Adrenal gland (tissue), 12 donors: ENCODE data around the gene TNS1. TPM values are rescaled to one million over a fixed set of nuclear protein-coding genes. Genes with fewer than 3 reads are reported as not detected.

Source experiments
- DNase-seq, 7 donors: peaks; one replicate each; pipeline ENCODE4 v3.0.0-alpha.2; 2019 to 2020
- H3K27ac ChIP-seq, 5 donors: fragments of 200-600 bp; sonication (generic) in 4 of 5; 1 replicate in 3 of 5; 2 replicates in 2 of 5; pipeline versions ENCODE4 v1.5.1 to v1.8.0; 2016 to 2020; ENCODE audit warnings: mild to moderate bottlenecking in 1 of 5
- H3K27me3 ChIP-seq: fragments of 200-600 bp; 2 replicates; pipeline ENCODE4 v1.8.0; 2021
- H3K36me3 ChIP-seq, 2 donors: fragments of 200-600 bp; replicated peaks in 1 of 2; 1 replicate in 1 of 2; 2 replicates in 1 of 2; pipeline versions ENCODE4 v1.5.1 to v1.8.0; 2018 to 2022
- H3K4me1 ChIP-seq, 2 donors: fragments of 200-600 bp; replicated peaks in 1 of 2; 1 replicate in 1 of 2; 2 replicates in 1 of 2; pipeline versions ENCODE4 v1.5.1 to v1.8.0; 2018 to 2021
- H3K4me3 ChIP-seq, 4 donors: fragments of 200-600 bp; sonication (generic) in 3 of 4; one replicate each; pipeline ENCODE4 v1.5.1; 2016 to 2018
- H3K9me3 ChIP-seq, 3 donors: fragments of 200-600 bp; sonication (generic) in 1 of 3; replicated peaks in 1 of 3; 1 replicate in 2 of 3; 2 replicates in 1 of 3; pipeline versions ENCODE4 v1.5.1 to v1.8.0; 2016 to 2021
- POLR2A ChIP-seq, 2 donors: fragments of 450-650 bp; IDR thresholded peaks; one replicate each; pipeline ENCODE4 v1.6.1; 2017; ENCODE audit warnings: antibody characterized with exemption in 2 of 2, mild to moderate bottlenecking in 2 of 2, moderate library complexity in 1 of 2
- WGBS, 4 donors: extraction: QIAGEN DNeasy Blood & Tissue Kit in 2 of 4; methylation state at CpG; one replicate each; pipeline versions ENCODE4 v1.1.5 to v1.1.7; 2013 to 2017; 5-methylcytosine and 5-hydroxymethylcytosine counted together
- intact Hi-C, 2 donors: fragments of 100-400 bp; cut with DNase I; formaldehyde crosslinking; loops; one replicate each; pipeline versions ENCODE4 v1.14.1 to v1.15.0; 2022 to 2023
- polyA plus RNA-seq, 3 donors: library from polyadenylated mRNA; stranded (reverse); fragments of 200-250 nt in 2 of 3; fragments of 350-450 nt in 1 of 3; fragmentation: Illumina TruSeq in 1 of 3; extraction: RNeasy Lipid Tissue Mini Kit (QIAGEN cat#74804) in 1 of 3; gene quantifications; one replicate each; pipeline ENCODE4 v1.2.3, GENCODE V29; 2013 to 2014
- total RNA-seq, 9 donors: library from RNA; depleted of rRNA in 4 of 9; stranded (reverse); fragments of >200 nt in 4 of 9; fragments of 120-200 nt in 1 of 9; fragmentation: NEBNext Ultra II Directional in 1 of 9; extraction: Animal tissue kit (Norgen Biotek cat#: 25700) in 1 of 9; gene quantifications; one replicate each; pipeline versions ENCODE4 v1.1.0 to v1.2.4, GENCODE V29; 2013 to 2023
- TF ChIP-seq, protein P1 (sequence below), 6 experiments: fragments of 450-650 bp in 4 of 6; fragments of 200-600 bp in 2 of 6; sonication (generic) in 1 of 6; IDR thresholded peaks; 1 replicate in 5 of 6; 2 replicates in 1 of 6; pipeline versions ENCODE4 v1.5.1 to v1.8.0; 2016 to 2021; ENCODE audit warnings: antibody characterized with exemption in 6 of 6, mild to moderate bottlenecking in 2 of 6, moderate library complexity in 1 of 6
- donor health status: healthy with polysubstance abuse.
- donor health status: Bipolar disorder and iron deficiency.
- donor health status: DM: yes; HTN: yes; CAD: no.
- donor health status: DM: no; HTN: no; CAD: no.
- donor health status: DM: no; HTN: no; CAD: no.
- donor health status: DM: yes; HTN: yes; CAD: no.

The TNS1 gene
- total and polyA plus RNA-seq, 12 donors, result 34.1 to 341 (median 252) TPM

DNA sequence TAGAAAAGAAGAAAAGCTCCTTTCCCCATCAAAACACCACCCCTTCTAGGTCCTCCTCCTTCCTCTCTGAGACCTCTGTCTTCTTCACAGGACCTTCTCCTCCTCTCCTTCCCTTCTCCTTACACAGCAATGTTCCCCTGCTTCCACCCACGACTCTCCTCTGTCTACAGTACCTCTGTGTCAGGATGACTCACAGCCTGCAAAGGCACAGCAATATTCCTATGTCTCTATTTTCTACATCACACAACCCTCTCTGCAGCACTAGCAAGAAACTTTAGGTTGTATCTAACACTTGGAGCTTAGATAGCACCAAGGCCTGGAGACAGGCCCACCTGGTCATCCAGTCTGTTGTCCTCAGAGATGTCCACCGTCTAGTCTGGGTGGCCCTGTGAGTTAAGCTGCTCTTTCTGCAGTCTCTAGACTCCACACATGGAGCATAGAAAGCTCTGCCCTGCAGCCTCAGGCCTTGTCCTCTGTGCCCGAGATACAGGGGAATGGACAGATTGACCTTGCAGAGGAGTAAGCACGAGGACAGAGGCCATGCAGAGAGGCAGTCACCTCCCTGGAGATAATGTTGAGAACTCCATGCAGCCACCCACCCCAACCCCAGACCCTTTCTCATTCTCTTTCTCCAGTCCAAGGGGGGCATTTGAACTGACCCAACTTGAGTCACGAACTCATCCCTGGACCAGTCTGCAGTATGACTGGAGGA lies 212.0 kb downstream of the TNS1 start:
- H3K9me3 ChIP-seq, result no peaks in the 10 kb centered on the region
- H3K27ac ChIP-seq, result peak overlapping the region in 4 of 5 donors; percentile 26 to 79 (median 61)
- WGBS, 4 donors, result 49 to 53% (median 51%) methylated on average over 4 to 5 of the region's 5 CpGs
- no peak overlapping the region for H3K4me3 ChIP-seq
- intact Hi-C loops, result loop anchor here (5.0 kb wide), 2 partner anchors 96 to 201 kb away; no protein-coding TSS in a partner anchor
- H3K4me1 ChIP-seq, result peaks cover 0 to 40% of the 10 kb centered on the region in 2 donors
- DNase-seq, result peak in 3 of 7 donors; percentile 54 to 61 (median 57)
- H3K27me3 ChIP-seq, result no peaks in the 10 kb centered on the region
- peaks cover 0 to 8% of the 10 kb centered on the region in 2 donors for H3K36me3 ChIP-seq
- TF ChIP-seq, protein P1, sequence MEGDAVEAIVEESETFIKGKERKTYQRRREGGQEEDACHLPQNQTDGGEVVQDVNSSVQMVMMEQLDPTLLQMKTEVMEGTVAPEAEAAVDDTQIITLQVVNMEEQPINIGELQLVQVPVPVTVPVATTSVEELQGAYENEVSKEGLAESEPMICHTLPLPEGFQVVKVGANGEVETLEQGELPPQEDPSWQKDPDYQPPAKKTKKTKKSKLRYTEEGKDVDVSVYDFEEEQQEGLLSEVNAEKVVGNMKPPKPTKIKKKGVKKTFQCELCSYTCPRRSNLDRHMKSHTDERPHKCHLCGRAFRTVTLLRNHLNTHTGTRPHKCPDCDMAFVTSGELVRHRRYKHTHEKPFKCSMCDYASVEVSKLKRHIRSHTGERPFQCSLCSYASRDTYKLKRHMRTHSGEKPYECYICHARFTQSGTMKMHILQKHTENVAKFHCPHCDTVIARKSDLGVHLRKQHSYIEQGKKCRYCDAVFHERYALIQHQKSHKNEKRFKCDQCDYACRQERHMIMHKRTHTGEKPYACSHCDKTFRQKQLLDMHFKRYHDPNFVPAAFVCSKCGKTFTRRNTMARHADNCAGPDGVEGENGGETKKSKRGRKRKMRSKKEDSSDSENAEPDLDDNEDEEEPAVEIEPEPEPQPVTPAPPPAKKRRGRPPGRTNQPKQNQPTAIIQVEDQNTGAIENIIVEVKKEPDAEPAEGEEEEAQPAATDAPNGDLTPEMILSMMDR (IDR thresholded peaks at IDR 0.05), result no peak

DNA sequence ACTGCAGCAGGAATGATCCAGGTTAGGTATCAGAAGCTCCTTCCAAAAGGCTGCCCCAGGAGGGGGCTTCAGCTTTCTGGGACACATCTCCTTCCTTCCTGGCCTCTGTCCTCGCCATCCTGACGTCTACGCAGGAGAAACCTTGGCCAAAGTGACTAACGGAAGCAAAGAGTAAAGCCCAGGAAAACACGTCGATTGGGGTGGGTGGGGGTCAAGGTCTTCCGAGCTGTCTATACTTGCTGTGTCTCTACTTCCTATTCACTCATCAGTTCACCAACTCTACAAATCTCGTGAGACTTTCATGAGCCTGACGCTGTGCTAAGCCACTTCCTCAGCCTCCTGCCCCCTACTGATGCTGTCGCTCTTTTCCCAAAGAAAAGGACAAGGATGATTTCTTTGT lies 212.6 kb downstream of the TNS1 start:
- TF ChIP-seq, protein P1 (IDR thresholded peaks at IDR 0.05), result no peak
- TF ChIP-seq POLR2A (IDR thresholded peaks at IDR 0.05), result no peak
- H3K36me3 ChIP-seq, result peaks cover 0 to 8% of the 10 kb centered on the region in 2 donors
- H3K27me3 ChIP-seq, result no peaks in the 10 kb centered on the region
- intact Hi-C loops, result loop anchor here (5.0 kb wide), 2 partner anchors 97 to 202 kb away; no protein-coding TSS in a partner anchor
- peak in 3 of 7 donors; percentile 54 to 67 (median 63) for DNase-seq
- 20 to 39% (median 28%) methylated on average over 10 of the region's 10 CpGs for WGBS, 4 donors
- peaks cover 0 to 46% of the 10 kb centered on the region in 2 donors for H3K4me1 ChIP-seq
- H3K4me3 ChIP-seq, result no peak overlapping the region
- peak overlapping the region; percentile 15 to 79 (median 44) for H3K27ac ChIP-seq
- no peaks in the 10 kb centered on the region for H3K9me3 ChIP-seq

DNA sequence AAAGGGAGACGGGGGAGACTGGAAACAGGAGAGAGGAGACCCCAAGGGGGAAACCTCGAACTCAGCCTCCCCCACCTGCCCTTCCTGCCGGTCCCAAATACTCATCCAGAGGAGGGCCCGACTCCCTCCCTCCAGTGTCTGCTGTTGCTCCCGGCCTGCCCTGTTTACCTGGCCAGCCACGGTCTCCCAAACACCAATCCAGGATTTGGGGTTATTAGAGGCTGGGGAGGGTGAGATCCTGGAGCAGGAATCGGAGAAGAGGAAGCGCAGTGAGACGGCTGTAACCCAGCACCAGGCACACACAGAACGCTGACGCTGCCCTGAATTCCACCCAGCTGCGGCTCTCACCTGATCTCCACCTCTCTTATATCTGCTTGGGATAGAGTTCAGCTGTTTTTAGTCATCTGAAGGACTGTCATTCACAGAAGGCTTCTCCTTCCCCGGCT lies 213.0 kb downstream of the TNS1 start:
- peaks cover 0 to 46% of the 10 kb centered on the region in 2 donors for H3K4me1 ChIP-seq
- TF ChIP-seq, protein P1 (IDR thresholded peaks at IDR 0.05), result no peak
- TF ChIP-seq POLR2A (IDR thresholded peaks at IDR 0.05), result no peak
- no peaks in the 10 kb centered on the region for H3K9me3 ChIP-seq
- no peak overlapping the region for H3K4me3 ChIP-seq
- intact Hi-C loops, result loop anchor here (5.0 to 10.0 kb wide), 6 partner anchors 98 to 285 kb away; partner anchors contain the start of gene RUFY4 (in 1 of the 2)
- no peak for DNase-seq
- H3K27me3 ChIP-seq, result no peaks in the 10 kb centered on the region
- 49 to 70% (median 57%) methylated on average over 12 to 13 of the region's 13 CpGs for WGBS, 4 donors
- peaks cover 0 to 8% of the 10 kb centered on the region in 2 donors for H3K36me3 ChIP-seq
- H3K27ac ChIP-seq, result peak overlapping the region; percentile 15 to 79 (median 44)

DNA sequence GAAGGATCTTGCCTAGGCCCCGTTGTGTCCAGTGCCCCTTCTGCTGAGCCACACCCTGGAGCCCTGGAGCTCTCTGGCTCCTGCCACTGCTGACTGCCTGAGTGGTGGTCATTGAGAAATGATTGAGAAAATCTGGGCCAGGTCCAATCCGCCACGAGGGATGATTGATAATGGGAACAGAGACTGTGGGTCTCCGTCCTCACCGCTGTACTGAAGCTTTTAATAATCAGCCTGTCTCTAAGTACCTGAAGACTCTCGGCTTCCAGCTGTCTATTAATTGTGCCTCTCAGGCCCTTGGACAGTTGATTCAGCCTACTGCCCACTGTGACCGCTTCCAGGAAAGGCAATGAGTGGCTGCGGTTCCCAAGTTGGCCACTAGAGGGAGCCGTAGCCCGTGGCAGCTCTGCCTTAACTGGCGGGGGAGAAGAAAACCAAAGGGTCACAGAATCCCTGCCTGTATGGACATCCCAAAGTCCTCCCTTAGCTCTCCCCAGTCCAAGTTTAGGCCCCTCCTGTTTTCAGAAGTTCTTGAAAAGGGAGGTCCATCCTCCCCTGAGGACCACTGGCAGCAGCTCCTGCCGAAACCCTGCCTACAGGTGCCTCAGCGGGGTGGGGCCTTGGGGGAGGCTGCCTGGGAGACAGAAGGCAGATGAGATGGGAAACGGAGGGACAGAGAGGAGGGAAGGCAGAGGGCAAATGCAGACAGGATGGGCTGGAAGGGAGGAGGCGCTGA lies 213.6 kb downstream of the TNS1 start:
- H3K4me1 ChIP-seq, result peaks cover 0 to 45% of the 10 kb centered on the region in 2 donors
- TF ChIP-seq, protein P1 (IDR thresholded peaks at IDR 0.05), result peak; percentile 98 to 100 (median 99)
- no peak for TF ChIP-seq POLR2A (IDR thresholded peaks at IDR 0.05)
- DNase-seq, result peak; percentile 75 to 95 (median 85)
- H3K36me3 ChIP-seq, result peaks cover 0 to 8% of the 10 kb centered on the region in 2 donors
- peak overlapping the region in 4 of 5 donors; percentile 26 to 79 (median 61) for H3K27ac ChIP-seq
- no peaks in the 10 kb centered on the region for H3K9me3 ChIP-seq
- no peak overlapping the region for H3K4me3 ChIP-seq
- 24 to 32% (median 29%) methylated on average over 11 to 15 of the region's 15 CpGs for WGBS, 4 donors
- intact Hi-C loops, result loop anchor here (5.0 to 10.0 kb wide), 5 partner anchors 98 to 286 kb away; partner anchors contain the start of gene RUFY4 (in 1 of the 2)
- H3K27me3 ChIP-seq, result no peaks in the 10 kb centered on the region
